GM12801 (cell line): ENCODE data around the gene ACOXL.

Experiments used
- TF ChIP-seq, protein P1 (sequence below): IDR thresholded peaks from one replicate; pipeline ENCODE4 v1.5.1; 2011; ENCODE audit warnings: control low read depth; ENCODE audit not compliant: insufficient read length; ENCODE audit errors: extremely low read depth

ACOXL gene

GRCh38 chr2:110729106-110729505, 3.3 kb upstream of the ACOXL start:
- TF ChIP-seq, protein P1, sequence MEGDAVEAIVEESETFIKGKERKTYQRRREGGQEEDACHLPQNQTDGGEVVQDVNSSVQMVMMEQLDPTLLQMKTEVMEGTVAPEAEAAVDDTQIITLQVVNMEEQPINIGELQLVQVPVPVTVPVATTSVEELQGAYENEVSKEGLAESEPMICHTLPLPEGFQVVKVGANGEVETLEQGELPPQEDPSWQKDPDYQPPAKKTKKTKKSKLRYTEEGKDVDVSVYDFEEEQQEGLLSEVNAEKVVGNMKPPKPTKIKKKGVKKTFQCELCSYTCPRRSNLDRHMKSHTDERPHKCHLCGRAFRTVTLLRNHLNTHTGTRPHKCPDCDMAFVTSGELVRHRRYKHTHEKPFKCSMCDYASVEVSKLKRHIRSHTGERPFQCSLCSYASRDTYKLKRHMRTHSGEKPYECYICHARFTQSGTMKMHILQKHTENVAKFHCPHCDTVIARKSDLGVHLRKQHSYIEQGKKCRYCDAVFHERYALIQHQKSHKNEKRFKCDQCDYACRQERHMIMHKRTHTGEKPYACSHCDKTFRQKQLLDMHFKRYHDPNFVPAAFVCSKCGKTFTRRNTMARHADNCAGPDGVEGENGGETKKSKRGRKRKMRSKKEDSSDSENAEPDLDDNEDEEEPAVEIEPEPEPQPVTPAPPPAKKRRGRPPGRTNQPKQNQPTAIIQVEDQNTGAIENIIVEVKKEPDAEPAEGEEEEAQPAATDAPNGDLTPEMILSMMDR, result no peak

DNA sequence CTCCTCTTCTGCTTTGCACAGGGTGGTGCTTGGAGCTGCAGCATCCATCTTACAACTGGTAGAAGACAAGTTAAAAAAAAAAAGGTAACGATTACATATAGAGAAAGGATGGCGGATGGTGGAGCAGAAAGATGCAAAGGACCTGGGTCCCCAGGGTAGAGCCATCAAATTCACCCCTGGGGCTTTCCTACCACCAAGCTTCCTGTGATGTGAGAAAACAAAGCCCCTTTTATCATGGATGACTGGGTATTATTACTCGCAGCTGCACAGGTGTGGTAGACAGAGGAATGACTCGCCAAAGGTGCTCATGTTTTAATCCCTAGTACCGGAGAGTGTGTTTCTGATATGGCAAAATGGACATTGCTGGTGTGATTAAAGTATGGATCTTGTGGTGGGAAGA, 1.3 kb upstream of the ACOXL start:
- TF ChIP-seq, protein P1, result no peak

GRCh38 chr2:110735366-110735765, 3.0 kb downstream of the ACOXL start:
- TF ChIP-seq, protein P1, result no peak

GRCh38 chr2:110737783-110738182, 5.4 kb downstream of the ACOXL start:
- TF ChIP-seq, protein P1, result no peak

DNA sequence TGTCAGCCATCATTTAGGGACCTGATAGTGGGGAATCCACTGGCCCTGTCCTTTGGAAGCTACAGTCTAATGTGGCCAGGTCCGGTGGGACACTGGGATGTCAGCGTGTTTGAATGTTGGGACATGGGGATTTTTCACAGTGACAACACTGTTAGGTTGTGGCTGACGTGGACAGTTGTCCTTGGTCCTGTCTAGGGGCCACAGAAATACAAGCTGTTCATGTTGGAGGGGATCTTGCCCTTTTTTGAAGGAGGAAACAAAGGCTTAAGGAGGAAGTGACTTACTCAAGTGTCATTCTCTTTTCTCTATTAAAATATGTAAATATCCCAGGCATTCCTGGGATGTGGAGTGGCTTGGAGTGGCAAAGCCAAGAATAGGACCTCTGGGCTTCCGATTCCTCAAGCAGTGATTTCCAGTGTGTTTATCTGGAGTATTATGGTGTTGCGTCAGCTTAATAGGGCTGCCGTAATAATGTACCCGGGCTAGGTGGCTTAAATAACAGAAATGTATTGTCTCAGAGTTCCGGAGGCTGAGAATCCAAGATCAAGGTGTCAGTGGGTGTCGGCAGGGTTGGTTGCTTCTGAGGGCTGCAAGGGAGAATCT, 8.5 kb downstream of the ACOXL start:
- TF ChIP-seq, protein P1, result no peak

DNA sequence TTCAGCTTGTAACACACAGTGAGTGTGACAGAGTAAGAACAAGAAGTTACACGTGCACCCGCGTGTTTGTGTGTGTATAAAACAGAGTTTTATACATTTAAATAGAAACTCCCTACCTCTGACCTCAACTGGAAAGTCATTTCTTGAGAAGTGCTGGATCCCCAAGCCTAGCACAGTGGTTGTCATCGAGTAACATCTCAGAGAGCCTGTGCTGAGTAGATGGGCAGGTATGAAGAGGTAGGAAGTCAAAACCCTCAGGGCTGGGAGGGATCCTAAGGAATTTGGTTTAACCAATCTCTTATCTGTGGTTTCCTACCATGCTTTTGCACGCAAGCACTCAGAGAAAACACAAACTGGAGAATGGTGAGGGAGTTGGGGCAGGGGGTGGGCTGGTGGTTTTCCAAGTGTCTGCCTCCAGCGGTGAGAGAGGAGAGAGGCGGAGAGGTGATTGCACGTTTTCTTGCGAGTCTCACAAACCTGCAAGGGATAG, 9.2 kb downstream of the ACOXL start:
- TF ChIP-seq, protein P1, result no peak

GRCh38 chr2:110742412-110742811, 10.0 kb downstream of the ACOXL start:
- TF ChIP-seq, protein P1, result no peak
